ENCODE results near the gene ATP5PO.

GRCh38 chr21:33916200-33916567 is 580 bp upstream of the ATP5PO start:
- TF ChIP-seq, protein P1, sequence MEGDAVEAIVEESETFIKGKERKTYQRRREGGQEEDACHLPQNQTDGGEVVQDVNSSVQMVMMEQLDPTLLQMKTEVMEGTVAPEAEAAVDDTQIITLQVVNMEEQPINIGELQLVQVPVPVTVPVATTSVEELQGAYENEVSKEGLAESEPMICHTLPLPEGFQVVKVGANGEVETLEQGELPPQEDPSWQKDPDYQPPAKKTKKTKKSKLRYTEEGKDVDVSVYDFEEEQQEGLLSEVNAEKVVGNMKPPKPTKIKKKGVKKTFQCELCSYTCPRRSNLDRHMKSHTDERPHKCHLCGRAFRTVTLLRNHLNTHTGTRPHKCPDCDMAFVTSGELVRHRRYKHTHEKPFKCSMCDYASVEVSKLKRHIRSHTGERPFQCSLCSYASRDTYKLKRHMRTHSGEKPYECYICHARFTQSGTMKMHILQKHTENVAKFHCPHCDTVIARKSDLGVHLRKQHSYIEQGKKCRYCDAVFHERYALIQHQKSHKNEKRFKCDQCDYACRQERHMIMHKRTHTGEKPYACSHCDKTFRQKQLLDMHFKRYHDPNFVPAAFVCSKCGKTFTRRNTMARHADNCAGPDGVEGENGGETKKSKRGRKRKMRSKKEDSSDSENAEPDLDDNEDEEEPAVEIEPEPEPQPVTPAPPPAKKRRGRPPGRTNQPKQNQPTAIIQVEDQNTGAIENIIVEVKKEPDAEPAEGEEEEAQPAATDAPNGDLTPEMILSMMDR (IDR thresholded peaks at IDR 0.05 in 4 of 5, conservative IDR thresholded peaks at IDR 0.05 in 1 of 5) = no peak
- no peak for TF ChIP-seq POLR2A (IDR thresholded peaks at IDR 0.05)

Data from gastrocnemius medialis (tissue), 4 donors.